Fibroblast of skin of left biceps (primary cell): ENCODE results near the gene WDR1.

Experiments
- DNase-seq, 2 experiments: peaks; one replicate each; pipeline ENCODE4 v3.0.0-alpha.2; 2013; ENCODE audit warnings: low read depth in 2 of 2

Gene WDR1

GRCh38 chr4:10098780-10099160, 17.8 kb downstream of the WDR1 start:
- no peak for DNase-seq

DNA sequence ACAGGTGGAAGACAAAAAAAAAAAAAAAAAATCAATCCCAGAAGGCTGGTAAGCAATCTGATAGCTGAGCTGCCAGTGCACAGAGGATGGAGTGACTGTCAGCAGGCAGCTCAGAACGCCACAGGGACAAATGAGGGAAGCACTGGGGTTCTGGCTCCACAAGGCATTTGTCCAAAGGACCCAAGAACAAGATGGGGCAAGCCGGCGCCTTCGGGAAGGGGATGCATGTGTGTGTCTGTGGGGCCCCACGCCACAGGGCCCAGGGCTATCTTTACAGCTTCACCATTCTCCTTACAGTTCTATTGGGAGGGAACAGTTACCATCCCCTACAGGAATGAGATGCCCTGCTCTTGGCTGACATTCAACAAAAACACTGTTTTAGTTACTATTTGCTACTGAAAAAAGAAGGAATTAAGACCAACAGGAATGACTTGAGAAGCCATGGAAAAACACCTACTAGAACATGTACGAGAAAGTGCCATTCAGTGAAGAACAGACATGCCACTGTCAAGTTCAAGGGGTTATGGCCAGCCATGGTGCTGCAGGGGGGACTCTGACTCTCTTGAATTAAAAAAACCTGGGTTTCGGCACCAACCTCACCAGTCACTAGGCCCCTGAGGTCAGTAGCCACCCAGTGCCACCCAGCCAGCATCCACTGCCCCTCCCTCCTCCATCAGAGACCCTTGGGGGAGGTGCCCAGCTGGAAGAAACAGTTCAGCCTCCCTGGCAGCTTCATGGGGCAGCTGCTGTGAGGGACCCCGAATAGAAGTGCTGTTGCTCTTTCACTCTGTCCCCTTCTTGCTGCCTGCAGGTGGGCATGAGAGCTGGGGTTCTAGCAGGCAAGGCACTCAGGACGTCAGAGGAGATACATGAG, 18.5 kb downstream of the WDR1 start:
- DNase-seq = no peak

DNA sequence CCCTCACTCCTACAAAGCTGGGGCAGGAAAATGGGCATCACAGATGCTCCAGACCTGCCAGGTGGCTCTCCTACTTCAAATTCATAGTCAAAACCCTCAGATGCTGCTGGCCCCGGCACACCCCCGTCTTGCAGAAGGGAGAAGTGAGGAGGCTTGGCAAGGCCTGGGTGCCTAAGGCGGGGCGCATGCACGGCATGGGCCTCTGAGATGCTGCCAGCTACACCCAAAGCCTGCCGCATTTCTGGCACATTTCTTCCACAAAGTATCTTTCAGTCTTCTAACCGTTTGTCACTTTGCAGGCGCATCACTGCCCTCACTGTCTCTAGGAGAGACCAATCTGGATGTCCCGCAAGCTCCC, 19.6 kb downstream of the WDR1 start:
- DNase-seq = no peak

- DNase-seq = peak; percentile 39 to 56
These were observed 20.2 kb downstream of the WDR1 start for GRCh38 chr4:10096201-10096977.

GRCh38 chr4:10095296-10095991, 21.2 kb downstream of the WDR1 start:
- DNase-seq = no peak

DNA sequence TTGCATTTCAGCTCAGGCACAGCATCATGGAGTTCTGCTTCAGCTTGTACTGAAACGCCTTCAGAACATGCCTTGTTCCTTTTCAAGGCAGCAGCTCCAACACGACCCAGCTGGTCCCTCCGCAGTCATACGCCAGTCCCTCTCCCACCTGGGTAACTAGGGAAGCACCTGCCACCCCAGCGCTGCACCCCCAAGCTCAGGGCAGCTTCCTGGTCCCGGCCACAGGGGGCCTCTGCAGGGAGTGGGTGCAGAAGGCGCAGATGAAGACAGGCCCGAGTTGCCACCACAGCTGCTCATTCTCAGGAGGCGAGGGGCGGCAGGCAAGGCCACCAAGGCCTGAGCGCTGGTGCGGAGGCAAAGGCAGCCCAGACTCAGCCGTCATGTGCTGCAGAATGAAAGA, 21.8 kb downstream of the WDR1 start:
- no peak for DNase-seq

- DNase-seq = peak in 1 of 2 experiments; percentile 35
These were observed 22.6 kb downstream of the WDR1 start for GRCh38 chr4:10093801-10094552.

GRCh38 chr4:10093271-10093621, 23.4 kb downstream of the WDR1 start:
- no peak for DNase-seq

GRCh38 chr4:10092481-10093270, 23.9 kb downstream of the WDR1 start:
- DNase-seq = no peak

DNA sequence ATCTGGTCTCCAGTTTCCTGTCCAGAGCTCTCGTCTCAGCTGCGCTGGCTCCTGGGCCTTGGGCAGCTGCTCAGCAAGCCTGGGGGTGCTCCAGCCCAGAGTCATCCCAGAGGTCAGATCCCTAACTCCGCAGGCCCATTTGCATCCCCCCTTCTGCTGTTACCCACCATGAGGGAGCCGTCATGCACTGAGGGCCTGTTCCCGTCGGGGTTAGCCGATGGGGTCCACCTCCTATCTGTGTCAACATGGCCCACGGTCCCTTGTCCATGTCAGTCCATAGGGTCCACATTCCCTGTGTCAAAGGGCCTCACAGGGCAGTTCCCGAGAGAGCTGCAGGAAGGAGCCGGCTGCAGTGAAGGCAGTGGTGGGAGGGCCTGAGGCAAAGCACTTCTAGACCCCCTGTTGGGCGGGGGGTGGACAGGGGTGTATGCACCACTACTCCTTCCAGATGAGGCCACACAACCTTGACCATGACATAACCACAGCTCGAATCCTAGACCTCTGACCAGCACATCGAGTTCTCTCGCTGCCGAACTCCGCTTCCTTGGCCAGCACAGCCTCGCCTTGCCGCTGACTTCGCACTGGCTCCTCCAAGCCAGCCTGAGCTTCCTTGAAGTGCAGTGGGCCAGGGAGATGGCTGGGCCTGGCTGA, 24.9 kb downstream of the WDR1 start:
- no peak for DNase-seq

DNA sequence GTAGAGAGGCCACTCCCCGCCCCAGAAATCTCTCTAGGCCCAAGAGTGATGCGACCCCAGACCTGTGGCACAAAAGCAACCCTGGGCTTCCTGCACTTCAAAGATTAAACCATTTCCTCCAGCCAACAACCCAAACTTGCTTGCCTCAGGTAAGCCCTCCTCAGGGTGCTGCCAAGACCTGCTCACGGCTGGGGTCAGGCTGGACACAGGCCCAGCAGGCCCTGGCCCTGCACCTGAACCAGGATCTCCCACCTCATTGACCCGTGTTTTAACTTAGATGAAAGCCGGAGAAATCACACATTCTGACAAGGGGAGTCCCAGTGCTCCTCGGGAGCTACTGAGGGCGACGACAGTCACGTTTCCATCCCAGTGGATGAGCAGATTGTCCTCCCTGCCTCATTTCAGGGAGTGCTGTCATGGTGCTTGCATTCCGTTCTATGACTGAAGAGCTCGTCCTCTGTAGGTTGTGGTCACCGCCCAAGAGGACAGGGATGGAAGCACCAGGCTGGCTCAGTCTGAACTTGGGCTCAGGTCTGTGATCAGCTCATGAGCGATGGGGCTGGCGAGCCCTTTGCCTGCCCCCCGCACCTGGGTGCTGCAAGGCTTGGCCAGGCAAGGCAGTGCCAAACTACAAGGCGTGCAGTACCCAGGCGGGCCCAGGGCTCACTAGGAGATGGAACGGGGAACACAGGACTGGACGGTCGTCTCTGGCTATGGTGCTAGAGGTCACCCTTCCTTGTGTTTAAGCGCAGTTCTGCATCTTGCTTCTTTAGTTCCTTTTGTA, 25.9 kb downstream of the WDR1 start:
- no peak for DNase-seq

DNA sequence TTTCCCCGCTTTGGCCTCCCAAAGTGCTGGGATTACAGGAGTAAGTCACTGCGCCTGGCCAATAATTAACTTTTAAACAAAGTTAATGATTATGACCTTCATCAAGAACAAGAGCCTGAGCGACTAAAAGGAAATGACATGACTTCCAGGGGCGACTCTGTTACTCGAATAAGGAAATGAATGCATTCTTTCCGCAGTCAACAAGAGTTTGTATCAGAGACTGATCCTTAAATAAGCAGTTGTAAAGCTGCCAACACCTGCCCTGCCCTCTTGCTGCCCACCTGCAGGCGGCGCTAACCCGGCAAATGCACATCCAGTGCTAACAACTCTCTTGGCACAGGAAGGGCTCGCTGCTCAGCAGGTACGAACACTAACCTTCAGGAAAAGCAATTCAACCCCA, 27.3 kb downstream of the WDR1 start:
- no peak for DNase-seq

GRCh38 chr4:10088135-10089010, 28.2 kb downstream of the WDR1 start:
- DNase-seq = no peak

- no peak for DNase-seq
These were observed 29.3 kb downstream of the WDR1 start for GRCh38 chr4:10087152-10087791.

GRCh38 chr4:10086506-10087120, 30.0 kb downstream of the WDR1 start:
- DNase-seq = no peak

- no peak for DNase-seq
These were observed 30.6 kb downstream of the WDR1 start for GRCh38 chr4:10085828-10086505.

GRCh38 chr4:10085386-10085785, 31.2 kb downstream of the WDR1 start:
- DNase-seq = no peak
